Activated CD4-positive, alpha-beta T cell treated with anti-CD3 and anti-CD28 coated beads, Interleukin-2, amount 50 U/mL, for 48 hours (primary cell): ENCODE results near the gene USF2.
"Not testable (repeated sequence)": the region's sequence is repeated elsewhere in the genome, so short reads cannot be mapped to it uniquely, and the experiment has no call there.

Experiments
- DNase-seq, 2 experiments: peaks; one replicate each; pipeline ENCODE4 v3.0.0-alpha.2; 2020

Gene USF2, protein sequence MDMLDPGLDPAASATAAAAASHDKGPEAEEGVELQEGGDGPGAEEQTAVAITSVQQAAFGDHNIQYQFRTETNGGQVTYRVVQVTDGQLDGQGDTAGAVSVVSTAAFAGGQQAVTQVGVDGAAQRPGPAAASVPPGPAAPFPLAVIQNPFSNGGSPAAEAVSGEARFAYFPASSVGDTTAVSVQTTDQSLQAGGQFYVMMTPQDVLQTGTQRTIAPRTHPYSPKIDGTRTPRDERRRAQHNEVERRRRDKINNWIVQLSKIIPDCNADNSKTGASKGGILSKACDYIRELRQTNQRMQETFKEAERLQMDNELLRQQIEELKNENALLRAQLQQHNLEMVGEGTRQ

DNA sequence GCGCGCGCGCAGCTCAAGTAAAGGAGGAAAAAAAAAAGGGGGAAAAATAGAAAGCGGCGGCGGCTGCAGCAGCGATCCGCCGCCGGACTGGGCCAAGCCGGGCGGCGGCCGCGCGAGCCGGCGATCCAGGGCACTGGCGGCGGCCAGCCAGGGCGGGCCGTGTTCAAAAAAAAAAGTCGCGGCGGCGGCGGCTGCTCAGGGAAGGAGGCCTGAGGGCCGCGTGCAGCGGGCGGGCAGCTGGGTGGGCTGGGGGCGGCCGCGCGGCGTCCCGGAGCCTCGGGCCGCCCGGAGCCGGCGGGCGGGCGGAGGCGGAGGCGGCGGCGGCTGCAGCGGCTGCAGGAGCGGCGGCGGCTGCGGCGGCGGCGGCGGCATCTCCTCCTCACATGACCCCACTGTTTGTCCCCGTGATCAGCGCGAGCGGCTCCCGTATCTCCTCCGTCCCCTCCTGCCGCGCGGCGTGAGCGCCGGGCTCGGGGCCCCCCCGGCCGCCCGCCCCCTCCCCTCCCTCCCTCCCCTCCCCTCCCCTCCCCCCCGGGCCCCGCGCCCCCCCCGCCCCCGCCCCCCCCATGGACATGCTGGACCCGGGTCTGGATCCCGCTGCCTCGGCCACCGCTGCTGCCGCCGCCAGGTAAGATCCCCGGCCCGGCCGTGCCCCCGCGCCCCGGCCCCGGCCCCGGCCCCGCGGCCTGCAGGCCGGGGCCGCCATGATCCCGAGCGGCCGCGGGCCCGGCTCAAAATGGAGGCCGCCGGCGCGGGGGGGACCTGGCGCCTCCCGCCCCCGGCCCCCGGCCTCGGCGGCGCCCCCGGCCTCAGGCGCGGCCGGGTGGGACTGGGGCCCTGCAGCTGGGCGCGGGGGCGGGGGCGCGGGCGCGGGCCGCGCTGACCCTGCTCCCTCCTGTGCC, at the start of gene USF2:
Gene USF2, plus strand, starts transcription at position 427 of the 902 bp plus-strand sequence. Its CDS starts 140 bp downstream, at position 567.
- DNase-seq, result peak; percentile 69 to 73

DNA sequence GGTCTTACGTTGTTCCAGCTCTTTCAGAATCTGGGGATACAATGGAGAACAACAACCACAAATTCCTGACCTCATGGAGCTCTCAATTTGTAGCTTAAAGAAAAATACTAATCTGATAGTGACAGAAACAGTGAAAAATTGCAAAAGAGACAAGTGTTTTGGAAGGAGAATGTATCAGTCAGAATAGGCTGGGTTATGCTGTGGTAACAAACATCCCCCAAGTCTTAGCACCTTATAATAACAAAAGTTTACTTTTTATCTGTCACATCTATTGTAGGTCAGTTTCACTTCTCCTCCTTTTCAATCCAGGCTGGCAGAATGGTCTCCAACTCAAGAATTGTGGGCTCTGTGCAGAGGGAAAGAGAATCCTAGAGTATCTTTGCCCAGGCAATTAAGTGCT, 49.8 kb upstream of the USF2 start:
- DNase-seq, result no peak

DNA sequence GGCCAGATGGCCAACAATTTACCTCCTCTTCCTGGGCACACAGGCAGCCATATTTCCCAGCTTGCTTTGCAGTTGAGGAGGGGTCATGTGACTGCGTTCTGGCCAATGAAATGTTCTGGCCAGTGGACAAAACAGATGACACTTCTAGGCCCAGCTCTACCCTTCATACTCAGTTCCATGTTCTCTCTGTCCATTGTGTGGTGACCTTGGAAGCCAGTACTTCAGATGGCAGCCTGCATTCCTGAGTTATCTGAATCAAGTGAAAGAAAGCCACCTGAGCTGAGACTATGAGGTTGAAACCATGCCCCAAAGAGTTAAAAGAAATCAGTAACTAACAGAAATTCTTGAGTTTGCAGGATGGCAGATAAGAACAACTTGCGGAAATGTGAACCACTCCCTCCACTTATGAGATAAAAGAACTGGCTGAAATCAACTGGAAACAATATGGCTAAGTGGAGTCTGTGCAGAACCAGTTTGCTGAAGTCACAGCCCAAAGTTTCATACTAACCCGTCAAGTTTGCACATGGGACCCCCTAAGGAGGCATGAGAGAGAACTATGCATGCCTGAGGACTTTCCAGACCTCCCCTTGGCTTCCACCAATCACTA, 48.3 kb upstream of the USF2 start:
- DNase-seq, result no peak

DNA sequence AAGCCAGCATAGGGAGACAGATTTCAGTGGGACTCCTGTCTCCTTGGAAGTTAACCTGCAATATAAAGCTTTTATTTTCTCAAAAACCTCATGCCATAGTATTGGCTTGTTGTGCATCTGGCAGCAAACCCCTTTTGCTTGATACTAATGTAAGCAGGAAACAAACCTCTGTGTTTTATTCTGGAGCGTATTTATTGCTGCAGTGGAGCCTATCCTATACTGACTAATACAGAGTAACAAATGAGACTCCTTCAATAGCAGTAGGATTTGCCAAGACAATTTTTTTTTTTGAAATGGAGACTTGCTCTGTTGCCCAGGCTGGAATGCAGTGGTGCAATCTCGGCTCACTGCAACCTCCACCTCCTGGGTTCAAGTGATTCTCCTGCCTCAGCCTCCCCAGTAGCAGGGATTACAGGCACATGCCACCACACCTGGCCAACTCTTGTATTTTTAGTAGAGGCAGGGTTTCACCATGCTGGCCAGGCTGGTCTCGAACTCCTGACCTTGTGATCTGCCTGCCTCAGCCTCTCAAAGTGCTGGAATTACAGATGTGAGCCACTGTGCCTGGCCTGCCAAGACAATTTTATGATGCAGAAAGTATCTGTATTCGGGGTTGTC, 47.7 kb upstream of the USF2 start:
- DNase-seq, result not testable (repeated sequence)

DNA sequence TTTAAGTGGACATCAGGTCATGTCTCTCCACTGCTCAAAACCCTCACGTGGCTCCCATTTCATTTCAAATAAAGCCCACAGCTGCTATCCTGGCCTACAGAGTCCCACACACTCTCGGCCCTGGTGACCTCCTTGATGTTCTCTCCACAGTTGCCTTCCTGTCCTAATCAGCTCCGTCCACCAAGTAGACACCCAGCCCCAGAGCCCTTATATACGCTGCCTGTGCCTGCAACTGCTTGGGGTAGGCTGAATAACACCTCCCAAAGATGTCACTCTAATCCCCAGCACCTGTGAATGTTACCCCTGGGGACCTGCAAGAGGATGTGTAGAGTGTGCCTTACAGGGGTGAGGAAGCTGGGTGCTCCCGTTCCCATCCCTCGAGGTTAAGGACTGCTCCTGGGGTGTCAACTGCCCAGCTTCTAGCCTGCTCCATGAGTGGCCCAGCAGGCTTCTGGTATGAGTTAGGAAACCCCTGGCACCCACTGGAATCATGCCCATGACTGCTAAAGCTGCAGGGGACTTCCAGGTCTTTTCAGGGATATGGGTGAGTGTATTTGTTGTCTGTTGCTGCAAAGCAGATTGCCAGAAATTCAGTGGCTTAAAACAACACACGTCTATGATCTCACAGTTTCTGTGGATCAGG, 46.3 kb upstream of the USF2 start:
- DNase-seq, result no peak

DNA sequence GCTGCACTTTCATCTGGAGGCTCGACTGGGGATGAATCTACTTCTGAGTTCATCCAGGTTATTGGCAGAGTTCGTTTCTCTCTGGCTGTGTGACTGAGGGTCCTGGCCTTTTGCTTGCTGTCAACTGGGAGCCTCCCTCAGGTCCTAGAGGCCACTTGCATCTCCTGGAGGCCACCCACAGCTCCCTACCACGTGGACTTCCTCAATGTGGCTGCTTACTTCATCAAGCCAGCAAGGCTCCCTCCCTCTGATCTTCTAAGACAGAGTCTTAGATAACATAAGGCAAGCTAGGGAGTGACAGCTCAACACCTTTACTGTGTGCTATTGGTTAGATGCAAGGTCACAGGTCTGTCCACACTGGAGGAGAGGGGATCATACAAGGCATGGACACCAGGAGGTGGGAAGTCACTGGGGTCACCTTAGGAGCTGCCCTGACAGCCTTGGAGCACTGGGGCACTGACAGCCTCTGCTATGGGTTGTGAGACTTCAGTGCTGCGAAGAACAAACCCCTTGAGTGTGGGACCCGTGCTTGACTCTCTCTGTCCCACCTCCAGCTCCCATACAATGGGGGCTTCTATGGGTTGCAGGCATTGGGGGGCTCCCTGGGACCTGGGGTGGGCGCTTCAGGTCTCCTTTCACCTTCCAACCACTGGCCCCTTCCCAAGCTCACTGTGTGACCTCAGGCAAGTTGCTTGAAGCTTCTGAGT, 45.5 kb upstream of the USF2 start:
- DNase-seq, result no peak

DNA sequence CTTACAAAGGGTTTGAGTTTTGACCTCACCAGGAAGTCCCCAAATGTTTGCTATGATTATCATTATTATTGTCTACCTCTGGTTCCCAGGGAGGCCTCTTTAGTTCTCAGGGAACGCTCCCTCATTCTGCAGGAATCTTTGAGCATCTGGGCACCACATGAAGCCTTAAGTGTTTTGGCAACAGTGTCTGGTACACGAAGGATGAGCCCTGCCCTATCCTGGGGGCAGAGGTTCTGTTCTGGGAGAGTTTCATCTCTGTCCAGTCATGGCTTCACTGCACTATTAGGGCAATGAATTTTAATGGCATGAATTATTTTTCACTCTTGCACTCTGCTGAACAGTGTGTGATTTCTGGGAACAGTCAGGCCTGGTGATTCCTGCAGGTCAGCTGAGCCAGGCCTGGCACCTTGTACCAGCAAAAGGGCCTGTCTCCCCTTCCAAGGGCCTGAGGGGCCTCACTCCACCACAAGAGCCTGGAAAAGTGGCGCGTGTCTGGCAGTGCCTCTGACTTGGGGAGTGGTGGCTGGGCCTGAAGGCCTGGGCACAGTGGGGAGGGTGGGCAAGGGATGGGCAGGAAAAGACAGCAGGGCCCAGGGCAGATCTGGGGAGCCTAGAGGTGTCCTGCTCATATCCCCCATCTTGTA, 44.8 kb upstream of the USF2 start:
- DNase-seq, result no peak

DNA sequence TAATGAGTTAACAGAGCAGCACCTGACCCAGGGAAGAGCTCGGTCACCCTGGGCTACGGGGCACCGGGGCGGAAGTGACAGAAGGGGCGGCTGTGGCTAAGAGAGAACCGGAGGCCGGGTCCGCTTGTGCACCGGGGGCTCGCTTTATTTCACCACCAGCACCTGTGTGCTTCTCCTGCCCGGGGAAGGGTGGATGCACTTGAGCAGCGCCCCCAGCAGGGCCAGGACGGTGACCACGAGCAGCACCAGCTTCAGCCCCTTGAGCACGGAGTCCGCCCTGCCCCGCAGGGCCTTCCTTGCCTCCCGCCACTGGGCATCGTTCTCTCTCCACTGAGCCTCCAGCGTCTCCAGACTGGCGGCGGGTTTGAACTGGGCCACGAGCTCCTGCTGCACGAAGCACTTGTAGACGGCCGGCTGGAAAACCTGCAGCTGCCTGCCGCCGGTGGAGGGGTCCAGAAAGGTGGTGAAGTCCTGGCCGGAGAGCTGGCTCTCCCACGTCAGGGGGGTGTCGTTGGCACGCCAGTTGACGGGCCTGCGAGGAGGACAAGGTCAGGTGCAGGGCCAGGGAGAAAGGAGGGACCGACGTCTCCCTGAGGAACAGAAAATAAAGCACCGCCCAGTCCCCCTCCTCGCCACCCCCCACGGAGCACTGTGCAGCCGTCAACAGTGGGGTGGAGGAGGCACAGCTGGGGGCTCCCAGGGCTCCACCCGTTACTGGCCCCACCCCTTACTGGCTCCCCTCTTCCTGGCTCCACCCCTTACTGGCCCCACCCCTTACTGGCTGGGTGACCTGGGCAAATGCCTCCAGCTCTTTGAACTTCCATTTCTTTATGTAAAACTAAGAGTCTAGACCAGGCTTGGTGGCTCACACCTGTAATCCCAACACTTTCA, 43.8 kb upstream of the USF2 start:
- no peak for DNase-seq

DNA sequence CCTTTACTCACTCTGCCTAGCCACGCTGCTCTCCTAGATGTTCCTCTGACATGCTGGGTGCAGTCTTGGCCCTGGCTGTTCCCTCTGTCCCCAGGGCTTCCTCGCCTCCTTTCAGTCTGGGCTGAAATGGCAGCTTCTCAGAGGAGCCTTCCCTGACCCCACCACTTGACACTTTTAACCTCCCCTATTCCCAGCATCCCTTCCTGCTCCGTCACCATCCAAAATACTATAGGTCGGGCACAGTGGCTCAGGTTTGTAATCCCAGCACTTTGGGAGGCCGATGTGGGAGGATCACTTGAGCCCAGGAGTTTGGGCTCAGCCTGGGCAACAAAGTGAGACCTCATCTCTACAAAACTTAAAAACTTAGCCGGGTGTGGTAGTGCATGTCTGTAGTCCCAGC, 42.8 kb upstream of the USF2 start:
- no peak for DNase-seq

DNA sequence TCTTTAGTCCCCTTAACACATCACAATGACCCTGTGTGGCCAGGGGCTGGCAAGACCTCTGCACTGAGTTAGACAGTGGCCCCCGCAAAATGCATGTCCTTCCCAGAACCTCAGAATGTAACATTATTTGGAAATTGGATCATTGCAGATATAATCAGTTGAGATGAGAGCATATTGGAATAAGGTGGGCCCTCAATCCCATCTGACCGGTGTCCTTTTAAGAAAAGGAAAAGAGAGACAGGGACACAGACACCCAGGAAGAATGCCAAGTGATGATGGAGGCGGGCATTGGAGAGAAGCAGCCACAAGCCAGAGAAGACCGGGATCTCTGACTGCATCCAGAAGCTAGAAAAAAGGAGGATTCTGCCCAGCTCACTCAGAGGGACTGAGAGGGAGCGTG, 42.0 kb upstream of the USF2 start:
- DNase-seq, result no peak

DNA sequence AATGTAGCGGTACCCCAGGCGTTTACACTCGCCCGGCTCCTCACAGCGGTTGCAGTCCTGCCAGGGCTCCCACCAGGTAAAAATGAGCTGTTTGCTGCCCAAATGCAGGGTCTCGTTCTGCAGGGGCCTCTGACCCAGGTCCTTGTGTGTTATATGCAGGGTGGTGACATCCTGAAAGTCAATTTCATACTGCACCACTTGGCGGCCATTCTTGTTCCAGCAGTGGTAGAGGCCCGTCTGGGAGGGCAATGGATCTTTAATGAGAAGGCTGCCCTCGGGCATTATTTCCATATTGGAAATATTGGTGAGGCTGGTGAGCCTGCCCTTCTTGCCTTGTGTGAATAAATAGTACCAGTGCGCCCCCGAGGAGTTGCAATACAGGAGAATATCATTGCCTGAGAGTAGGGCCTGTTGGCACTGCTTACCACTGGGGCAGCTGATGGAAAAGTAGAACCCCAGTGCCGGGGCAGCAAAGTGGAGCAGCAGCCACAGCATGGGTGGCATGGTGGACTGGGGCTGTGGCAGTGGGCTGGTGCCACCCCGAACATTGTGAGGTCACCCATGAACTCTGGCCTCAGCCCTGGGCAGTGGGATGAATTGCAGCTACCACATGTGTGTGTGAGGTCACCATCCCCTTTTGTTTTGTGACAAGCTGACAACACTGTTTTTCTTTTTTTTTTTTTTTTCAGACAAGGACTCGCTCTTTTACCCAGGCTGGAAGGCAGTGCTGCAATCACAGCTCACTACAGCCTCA, 40.4 kb upstream of the USF2 start, which contains the start of gene FAM187B:
Gene FAM187B, minus strand, starts transcription at position 563 of the 754 bp plus-strand sequence. Its CDS starts 59 bp downstream, at position 504.
- no peak for DNase-seq

DNA sequence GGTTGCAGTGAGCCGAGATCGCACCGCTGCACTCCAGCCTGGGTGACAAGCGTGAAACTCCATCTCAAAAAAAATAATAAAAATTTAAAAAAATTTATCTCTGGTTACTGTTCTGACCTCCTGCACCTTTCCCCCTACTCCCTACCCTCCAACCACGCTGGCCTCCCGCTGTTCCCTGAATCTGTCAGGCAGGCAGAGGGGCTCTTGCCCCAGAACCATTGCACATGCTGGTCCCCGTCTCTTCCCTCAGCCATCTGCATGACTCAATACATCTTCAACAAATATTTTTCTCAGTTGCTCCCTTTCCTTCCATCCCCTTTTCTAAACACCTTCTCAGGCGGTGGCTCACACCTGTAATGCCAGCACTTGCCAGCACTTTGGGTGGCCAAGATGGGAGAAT, 39.2 kb upstream of the USF2 start:
- DNase-seq, result no peak

DNA sequence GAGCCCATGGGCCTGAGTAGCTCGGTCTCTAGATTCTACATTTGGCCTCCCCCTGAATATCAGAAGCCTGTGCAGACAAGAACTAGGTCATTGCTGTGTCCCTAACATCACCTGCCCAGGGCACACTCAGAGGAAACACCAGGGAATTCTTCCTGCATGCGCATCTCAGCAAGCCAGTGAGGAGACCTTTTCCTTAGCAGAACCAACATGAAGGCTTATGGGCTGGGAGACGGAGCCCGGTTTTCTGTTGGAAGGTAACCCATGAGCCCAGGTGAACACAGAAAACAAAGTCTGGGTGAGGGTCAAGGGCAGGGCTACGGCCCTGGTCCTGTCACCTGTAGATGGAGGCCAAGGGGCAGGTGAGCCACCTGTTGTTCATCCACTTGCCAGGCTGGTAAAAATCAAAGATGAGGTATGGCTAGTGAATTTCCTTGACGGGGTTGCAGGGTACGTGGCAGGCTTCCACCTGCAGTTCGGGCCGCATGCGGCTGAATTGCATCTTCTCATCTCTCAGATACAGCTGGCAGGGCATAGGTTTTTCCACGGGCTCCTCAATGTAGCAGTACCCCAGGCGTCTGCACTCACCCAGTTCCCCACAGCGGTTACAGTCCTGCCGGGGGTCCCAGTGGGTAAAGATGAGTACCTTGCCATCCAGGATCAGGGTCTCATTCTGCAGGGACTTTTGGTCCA, 36.7 kb upstream of the USF2 start:
- no peak for DNase-seq

DNA sequence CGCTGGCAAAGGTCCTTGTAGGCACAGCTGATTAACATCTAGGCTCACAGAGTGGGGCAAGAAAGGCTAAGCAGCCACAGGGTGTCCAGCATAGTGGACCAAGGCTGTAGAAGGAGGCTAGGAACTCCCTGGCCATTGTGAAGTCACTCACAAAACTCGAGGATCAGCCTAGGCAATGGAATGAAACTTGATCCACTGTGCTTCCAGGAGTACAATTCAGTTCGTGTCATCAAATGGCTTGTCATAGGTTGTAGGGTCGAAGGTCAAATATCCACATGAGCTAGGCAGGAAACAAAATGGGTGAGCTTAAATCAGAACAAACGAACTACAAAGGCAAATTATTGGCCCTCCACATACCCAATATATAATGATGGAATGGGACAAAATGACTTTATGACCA, 35.9 kb upstream of the USF2 start:
- no peak for DNase-seq

DNA sequence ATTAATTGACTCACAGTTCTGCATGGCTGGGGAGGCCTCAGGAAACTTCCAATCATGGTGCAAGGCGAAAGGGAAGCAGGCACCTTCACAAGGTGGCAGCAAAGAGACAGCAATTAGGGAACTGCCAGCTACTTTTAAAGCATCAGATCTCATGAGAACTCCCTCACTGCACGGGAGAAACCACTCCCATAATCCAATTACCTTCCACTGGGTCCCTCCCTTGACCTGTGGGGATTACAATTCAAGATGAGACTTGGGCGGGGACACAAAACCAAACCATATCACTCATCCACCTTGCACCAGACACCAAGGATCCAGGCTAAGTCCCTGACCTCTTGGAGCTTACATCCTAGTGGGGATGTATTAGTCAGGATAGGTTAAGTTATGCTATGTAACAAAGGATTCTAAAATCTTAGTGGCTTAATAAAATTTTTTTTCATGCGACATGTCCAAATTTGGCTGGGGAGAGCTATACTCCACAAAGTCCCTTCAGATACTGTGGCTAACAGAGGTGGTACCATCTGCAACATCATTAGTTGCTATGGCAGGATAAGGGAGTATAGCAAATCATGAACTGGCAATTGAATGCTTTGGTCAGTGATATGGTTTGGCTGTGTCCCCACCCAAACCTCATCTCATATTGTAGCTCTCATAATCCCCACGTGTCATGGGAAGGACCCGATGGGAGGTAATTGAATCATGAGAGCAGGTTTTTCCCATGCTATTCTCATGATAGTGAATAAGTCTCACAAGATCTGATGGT, 31.9 kb upstream of the USF2 start:
- no peak for DNase-seq

DNA sequence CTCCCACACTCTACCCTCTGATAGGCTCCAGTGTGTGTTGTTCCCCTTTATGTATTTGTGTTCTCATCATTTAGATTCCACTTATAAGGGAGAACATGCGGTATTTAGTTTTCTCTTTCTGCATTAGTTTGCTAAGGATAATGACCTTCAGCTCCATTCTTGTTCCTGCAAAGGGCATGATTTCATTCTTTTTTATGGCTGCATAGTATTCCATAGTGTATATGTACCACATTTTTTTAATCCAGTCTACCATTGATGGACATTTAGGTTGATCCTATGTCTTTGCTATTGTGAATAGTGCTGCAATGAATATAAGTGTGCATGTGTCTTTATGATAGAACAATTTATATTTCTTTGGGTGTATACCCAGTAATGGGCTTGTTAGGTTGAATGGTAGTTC, 29.2 kb upstream of the USF2 start:
- DNase-seq, result not testable (repeated sequence)

DNA sequence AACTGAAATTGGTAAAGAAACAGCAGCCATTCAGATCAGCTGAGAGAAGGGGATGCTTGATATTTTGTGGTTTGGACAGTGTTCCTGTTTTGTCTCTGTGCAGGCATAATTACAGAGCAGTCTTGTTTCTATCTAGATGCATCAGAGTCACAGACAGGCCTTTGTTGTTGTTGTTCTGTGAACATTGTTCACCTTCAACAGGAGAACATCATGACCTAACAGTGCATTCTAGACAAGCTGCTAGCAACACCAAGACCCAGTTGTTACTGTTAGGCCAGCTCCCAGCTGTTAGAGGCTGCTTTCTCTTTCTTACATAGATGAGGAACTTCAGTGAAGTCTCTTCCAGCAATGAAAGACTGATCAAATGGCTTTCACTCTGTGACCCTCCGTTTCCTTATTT, 28.4 kb upstream of the USF2 start:
- no peak for DNase-seq

DNA sequence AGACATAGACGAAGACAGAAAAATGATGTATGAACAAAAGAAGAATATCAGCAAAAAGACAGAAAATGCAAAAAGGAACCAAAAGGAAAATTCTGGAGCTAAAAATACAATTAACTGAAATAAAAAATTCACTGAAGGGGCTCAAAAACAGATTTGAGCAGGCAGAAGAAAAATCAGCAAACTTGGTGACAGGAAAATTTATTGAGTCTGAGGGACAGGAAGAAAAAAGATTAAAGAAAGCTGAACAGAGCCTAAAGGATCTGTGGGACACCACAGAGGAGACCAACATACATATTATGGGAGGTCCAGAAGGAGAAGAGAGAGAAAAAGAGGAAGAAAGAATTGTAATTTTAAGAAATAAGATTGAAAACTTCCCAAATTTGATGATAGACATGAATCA, 27.3 kb upstream of the USF2 start:
- DNase-seq, result no peak
